Raji (cell line): ENCODE data around the gene CDT1.

Experiments
- POLR2A ChIP-seq: IDR thresholded peaks from 2 replicates; pipeline ENCODE4 v1.6.1; 2011; ENCODE audit warnings: low read depth, low read length, control low read depth; ENCODE audit not compliant: insufficient read depth

The CDT1 gene

GRCh38 chr16:88787579-88788314, 15.8 kb upstream of the CDT1 start:
- TF ChIP-seq POLR2A: no peak

- TF ChIP-seq POLR2A: no peak
Measured at GRCh38 chr16:88789594-88789993, 14.0 kb upstream of the CDT1 start.

GRCh38 chr16:88790312-88791211, 13.0 kb upstream of the CDT1 start:
- TF ChIP-seq POLR2A: no peak

GRCh38 chr16:88792078-88792550, 11.5 kb upstream of the CDT1 start:
- no peak for TF ChIP-seq POLR2A

- TF ChIP-seq POLR2A: 0 out of 2 replicates have a peak, but pooled peaks have one; percentile 7
Measured at GRCh38 chr16:88792668-88793250, 10.8 kb upstream of the CDT1 start.

GRCh38 chr16:88793251-88793954, 10.2 kb upstream of the CDT1 start:
- no peak for TF ChIP-seq POLR2A

- TF ChIP-seq POLR2A: no peak
Measured at GRCh38 chr16:88796278-88796677, 7.3 kb upstream of the CDT1 start.

GRCh38 chr16:88798073-88798472, 5.5 kb upstream of the CDT1 start:
- no peak for TF ChIP-seq POLR2A

GRCh38 chr16:88798772-88799455, 4.7 kb upstream of the CDT1 start:
- TF ChIP-seq POLR2A: 0 out of 2 replicates have a peak, but pooled peaks have one; percentile 18

- no peak for TF ChIP-seq POLR2A
Measured at GRCh38 chr16:88799569-88800276, 3.9 kb upstream of the CDT1 start.

- TF ChIP-seq POLR2A: no peak
Measured at GRCh38 chr16:88800277-88800592, 3.4 kb upstream of the CDT1 start.

- no peak; the same call in 1 of the 2 replicates for TF ChIP-seq POLR2A
Measured at GRCh38 chr16:88804173-88804551, 573 bp downstream of the CDT1 start.

- no peak; the same call in 1 of the 2 replicates for TF ChIP-seq POLR2A
Measured at GRCh38 chr16:88804552-88805339, 1.2 kb downstream of the CDT1 start.
